HG03439 (cell line): ENCODE measurements around the gene TAL1.
"Not testable (repeated sequence)": the region's sequence is repeated elsewhere in the genome, so short reads cannot be mapped to it uniquely, and the experiment has no call there.

Source experiments
- ATAC-seq: cut with Tn5 transposase; IDR thresholded peaks from one replicate; pipeline ENCODE4 v1.9.1; 2021; ENCODE audit warnings: mild to moderate bottlenecking, moderate library complexity; ENCODE audit not compliant: unreplicated experiment

Gene TAL1

DNA sequence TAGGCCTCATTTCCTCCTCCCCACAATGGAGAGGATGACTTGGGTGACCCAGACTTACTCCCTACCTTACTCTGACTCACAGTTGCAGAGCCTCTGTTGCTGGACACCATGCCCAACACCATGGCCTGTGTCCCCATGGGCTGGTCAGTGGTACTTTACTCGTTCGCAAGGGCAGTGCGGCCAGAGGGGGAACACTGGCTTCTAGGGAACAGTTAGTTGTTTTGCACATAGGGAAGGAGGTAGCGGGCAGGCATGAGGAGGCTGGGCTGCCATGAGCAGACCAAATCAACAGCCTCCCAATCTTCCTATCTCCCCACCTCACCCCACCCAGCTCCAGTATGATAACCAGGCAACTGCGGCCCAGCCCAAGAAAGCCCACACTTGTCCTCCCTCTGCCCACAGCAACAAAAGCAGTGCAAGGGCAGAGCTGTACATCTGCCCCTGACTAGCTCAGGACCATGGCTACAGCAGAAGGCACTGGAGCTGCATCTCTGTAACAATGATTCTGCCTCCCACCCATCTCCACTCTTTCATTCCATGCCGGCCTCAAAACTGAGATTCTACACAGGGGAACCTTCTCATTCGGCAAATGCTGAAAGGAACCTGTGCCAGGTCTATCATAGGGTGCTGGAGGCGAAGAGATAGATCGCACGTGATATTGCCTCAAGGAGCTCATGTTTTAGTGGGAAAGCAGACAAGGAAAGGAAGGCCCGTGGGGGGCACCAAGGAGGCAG lies 18.6 kb downstream of the TAL1 start:
- no peak for ATAC-seq

DNA sequence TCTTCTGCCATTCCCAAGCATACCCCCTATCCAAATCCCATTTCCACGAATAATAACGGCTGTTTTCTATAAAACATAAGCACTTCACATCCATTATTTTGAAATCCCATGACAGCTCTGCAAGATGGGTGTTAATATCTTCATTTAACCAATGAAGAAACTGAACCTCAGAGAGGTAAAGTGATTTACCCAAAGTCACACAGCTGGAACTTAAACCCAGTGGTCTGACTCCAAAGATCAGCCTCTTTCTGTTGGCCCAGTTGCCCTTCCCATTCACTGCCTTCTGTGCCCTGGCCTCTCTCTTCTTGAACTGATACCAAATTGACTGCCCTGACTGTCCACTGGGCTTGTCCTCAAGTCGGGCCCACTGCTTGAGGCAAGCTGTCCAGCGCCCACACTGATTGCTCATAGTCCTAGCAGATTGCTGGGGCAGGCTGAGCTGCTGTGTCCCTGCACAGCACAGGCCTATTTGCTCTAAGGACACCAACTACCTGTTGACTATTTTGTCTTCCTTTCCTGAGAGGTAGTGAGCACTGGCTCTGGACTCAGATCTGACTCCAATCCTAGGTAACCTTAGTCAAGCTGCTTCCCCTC lies 19.3 kb downstream of the TAL1 start:
- ATAC-seq = no peak

DNA sequence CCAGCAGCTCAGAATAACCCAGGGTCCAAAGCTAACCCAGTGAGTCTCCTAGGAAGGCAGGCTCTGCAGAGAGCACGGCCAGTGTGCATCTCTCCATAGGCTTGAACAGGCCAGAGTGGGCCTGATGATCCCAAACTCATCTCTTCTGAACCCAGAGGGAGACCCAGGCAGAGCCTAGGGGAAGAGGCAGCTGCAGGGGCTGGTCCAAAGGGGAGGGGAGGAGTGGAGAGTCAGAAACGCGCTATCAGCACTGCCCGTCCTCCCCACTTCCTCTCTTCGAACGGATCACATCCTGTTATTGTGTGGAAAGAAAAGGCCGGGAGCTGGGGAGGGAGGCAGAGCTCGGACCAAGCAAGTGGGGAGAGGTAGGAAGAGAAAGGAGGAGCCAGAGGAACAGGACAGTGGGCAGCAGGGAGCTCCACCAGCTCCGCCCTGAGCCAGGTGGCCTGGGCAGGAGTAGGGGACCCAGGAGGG lies 20.2 kb downstream of the TAL1 start:
- no peak for ATAC-seq

DNA sequence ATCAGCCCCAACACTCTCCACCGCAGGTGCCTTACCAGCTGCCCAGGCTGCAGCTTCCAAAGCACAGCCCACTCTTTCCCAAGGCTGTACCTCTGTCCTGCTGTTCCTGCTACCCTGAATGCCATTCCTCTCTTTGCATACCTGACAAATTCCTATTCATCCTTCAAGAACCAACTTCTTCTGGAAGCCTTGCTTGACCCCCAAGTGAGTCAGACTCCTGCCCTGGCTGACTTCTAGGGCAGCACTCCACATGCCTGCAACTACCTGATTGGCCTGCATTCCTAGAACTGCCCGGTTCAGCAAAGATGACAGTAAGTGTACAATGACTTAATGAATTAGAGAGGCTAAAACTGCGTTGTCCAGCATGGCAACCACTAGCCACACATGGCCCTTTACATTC lies 21.4 kb downstream of the TAL1 start:
- no peak for ATAC-seq

DNA sequence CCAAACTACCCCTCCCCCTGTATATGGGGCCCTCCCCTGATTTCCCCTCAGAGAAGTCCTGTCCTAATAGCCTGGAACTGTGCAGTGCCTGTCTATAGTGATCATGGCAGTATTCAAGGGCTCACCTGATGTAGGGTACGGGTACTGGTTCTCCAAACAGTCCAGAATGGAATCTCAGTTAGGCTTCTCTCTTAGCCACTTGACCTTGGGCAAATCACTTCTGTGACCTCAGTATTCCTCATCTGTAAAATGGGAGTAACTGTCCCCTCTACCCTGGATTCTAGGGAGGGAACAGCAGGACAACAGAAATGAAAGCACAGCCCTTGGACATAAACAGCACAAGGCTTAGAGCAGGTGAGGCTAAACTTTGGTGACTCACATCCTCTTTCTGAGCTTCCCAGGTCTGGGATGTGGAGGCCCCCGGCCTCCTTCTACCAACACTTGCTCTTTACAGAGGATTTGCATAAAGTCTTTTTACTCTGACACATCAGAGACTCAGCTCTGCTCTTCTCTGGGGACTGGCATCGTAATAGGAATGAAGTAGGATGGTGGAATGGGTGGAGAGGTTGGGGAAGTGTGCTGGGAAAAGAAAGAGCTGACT lies 22.2 kb downstream of the TAL1 start:
- no peak for ATAC-seq

DNA sequence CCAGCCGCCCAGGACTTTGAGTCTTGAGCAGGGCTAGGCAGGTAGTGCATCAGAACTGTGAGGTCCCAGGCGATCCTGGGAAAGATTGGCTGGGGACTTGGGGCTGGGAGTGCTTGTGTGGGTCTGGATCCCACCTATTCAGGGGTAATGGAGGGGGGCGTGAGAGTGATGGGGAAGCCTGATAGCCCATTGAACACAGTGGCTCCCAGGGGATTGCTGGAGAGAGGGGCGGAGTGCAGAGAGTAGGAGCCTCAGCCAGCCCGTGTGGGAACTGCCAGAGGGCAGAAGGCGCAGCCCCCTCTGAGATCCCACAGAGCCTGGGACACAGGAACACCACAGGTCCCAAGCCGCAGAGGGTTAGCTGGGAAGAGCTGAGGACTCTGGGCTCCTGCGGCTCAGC lies 22.9 kb downstream of the TAL1 start:
- ATAC-seq = no peak

DNA sequence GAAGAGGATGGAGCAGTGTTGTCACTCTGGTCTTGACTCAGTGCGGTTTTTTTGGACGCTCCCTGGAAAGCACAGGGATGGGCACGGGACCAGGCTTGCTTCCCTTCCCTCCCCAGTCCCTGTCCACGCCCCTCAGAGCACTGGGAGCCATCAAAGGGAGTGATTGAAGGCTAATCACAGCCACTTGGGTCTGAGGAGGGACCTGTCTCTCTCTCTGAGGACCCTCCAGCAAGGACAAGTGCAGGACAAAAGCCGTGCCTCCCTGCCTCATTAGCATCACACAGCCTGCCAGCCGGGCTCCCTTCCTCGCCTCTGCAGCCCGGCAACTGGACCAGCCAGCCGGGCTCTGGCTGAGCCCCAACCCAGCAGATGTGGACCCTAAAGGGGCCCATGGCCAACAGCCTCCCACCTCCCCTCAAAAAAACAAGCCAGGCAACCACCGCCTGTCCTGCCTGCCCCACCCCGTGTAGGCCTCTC lies 23.6 kb downstream of the TAL1 start:
- no peak for ATAC-seq

DNA sequence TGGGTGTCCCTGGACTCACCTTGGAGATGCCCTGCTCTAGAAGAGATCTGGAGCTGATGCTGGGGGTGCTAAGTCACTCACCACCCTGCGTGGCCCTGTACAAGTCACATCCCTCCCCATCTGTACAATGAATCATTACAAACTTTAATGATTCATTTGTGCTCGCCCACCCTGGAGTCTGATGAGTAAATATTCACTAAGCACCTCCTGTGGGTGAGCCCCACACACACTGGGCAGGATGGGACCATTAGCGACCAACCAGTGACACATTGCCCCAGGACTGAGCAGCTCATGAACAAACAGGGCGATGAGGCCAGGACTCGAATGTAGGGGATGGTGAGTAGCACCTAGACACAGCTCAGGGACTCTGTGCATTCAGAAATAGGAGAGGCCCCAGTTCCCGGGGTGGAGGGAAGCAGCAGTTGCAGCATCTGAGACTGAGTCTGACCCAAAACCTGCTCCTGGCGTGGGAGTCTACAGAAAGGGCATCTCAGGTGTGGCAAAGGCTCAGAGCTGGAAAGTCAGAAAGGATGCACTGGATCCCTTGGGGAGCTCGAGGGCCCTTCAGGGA lies 24.1 kb downstream of the TAL1 start:
- no peak for ATAC-seq

DNA sequence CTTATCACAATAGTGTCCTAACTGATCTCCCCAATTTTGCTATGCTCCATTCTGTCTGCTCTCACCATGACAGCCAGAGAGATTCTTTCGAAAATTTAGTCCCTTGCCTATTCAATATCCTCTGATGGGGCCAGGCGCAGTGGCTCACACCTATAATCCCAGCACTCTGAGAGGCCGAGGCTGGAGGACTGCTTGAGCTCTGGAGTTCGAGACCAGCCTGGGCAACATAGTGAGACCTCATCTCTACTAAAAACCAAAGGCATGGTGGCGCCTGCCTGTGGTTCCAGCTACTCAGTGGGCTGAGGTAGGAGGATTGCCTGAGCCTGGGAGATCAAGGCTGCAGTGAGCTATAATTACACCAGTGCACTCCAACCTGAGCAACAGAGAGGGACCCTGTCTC lies 26.1 kb downstream of the TAL1 start:
- ATAC-seq = no peak

DNA sequence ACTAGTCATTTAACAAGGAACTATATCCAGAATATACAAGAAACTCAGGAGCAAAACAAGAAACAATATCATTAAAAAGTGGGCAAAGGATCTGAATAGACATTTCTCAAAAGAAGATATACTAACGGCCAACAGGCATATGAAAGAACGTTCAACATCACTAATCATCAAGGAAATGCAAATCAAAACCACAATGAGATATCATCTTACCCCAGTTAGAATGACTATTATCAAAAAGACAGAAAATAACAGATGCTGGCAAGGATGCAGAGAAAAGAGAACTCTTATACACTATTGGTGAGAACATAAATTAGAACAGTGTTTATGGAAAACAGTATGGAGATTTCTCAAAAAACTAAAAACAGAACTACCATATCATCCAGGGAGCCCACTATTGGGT lies 28.5 kb downstream of the TAL1 start:
- ATAC-seq = not testable (repeated sequence)

DNA sequence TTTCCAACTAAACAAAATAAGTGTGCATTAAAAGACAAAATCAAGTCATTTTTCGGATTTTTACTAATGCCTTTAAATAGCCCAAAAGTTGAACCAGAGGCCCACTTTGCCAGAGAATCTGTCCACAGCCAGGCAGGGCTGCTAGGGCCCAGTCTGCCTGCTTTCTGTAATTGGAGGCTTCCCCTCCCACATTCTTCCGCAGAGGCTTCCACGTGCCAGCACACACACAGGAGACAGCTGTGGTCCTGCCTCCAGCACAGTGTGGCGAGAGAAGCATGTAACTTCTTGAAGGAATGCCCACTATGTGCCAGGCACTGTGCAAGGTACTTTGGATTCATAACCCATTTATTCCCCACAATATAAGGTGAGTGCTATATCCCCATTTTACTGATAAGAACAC lies 30.8 kb downstream of the TAL1 start:
- no peak for ATAC-seq

DNA sequence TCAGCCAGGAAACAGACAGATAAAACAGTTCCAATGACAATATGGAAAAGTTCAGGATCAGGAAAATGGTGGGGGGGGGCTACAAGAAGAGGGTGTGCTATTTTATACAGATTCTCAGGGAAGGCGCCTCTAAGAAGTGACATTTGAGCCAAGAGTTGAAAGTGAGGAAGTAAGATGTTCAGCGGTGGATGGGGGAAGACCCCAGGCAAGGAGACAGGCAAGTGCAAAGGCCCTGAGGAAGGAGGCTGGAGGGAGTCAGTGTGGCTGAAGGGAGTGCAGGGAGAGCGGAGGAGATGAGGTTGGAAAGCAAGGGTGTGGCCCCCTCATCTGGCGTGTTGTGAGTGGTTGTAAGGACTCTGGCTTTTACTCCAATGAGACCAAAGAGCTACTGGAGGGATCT lies 33.8 kb downstream of the TAL1 start:
- no peak for ATAC-seq

DNA sequence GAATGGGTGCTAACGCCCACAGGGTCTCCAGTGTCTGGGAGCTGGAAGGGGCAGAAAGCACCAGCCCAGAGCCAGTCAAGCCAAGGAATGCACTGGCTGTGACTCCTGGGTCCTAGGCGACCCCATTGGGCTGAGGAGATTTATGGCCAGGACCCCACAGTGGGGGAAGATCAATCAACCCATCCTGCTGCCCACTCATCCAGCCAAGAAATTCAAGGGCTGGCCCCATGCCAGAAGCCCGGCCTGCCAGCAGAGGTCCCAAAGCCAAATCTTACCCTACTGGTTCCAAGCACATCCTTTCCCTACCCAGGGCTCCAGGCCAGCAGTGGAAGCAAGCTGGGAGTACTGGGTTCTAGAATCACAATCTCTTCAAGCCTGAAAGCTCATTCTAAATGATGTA lies 35.4 kb downstream of the TAL1 start:
- no peak for ATAC-seq

DNA sequence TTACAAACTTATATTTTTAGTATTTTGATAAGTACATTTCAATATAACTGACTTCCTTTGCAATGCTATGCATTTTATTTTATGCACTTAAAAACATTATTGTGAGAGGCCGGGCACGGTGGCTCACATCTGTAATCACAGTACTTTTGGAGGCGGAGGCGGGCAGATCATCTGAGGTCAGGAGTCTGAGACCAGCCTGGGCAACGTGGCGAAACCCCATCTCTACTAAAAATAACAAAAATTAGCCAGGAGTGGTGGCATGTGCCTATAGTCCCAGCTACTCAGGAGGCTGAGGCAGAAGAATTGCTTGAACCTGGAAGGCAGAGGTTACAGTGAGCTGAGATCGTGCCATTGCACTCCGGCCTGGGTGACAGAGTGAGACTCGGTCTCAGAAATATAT lies 36.0 kb downstream of the TAL1 start:
- ATAC-seq = not testable (repeated sequence)

DNA sequence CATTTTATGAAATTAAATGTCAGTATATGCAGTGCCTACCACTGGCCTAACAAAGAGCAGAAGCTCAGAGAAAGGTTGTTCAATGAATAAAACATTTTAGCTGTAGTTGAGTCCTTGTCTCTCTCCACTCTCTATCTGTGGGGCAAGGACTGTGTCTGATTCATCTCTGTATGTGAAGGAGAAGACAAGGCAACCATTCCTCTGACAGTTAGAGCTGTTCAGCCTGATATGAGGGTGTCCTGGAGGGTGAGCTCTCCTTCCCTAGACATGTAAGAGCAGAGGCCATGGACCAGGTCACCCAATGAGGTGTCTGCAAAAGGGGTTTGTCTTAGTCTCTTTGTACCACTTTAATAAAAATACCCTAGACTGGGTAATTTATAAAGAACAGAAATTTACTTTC lies 37.7 kb downstream of the TAL1 start:
- ATAC-seq = no peak

DNA sequence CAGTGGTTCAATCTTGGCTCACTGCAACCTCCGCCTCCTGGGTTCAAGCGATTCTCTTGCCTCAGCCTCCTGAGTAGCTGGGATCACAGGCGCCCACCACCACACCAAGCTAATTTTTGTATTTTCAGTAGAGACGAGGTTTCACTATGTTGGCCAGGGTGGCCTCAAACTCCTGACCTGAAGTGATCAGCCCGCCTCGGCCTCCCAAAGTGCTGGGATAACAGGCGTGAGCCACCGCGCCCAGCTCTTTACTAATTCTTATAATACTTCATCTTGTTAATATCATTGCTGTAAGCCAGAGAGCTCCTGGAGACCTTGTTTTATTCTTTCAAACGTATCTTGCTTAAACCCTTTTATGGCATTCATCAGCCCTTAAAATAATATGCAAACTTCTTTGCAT lies 38.5 kb downstream of the TAL1 start:
- not testable (repeated sequence) for ATAC-seq

DNA sequence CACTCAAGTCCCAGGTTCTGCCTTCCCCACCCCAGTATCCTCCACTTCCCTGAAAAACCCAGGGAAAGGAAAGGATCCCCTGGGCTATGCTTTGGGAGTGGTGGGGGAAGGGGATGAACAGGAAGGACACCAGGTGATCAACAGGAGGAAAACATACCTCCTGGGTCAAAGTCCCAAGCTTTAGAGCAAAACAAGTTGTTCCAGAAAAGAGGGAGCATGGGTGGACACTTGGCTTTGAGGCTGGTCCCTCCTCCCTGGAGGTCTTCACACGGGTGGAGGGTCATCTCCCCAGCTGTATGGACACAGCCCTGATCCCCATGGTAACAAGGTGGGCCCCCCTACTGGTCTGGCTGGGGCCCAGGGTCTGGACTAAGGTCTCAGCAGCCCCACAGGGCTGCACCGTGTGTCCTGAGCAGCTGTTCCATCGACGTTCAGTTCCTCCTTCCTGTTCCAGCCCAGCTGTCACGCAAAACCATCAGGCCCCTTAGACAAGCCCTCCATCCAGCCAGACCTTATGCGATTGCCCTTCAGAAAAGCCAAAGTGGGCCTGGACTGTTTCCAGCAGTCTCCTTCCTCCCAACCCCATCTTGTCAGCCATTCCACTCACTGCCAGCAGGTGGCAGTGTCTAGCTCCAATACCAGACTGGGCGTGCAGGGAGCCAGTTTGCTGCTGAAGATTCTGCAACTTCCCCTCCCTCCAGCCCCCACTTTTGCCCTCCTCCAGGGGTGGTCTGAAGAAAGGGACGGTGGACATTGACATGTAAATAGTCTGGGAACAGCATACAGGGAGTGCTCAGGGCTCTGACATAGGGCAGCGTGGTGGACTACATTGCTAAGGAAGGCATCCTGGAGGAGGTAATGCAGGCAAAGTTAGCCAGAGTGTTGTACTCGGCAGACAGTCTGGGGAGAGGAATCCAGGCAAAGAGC lies 39.3 kb downstream of the TAL1 start:
- ATAC-seq = no peak

DNA sequence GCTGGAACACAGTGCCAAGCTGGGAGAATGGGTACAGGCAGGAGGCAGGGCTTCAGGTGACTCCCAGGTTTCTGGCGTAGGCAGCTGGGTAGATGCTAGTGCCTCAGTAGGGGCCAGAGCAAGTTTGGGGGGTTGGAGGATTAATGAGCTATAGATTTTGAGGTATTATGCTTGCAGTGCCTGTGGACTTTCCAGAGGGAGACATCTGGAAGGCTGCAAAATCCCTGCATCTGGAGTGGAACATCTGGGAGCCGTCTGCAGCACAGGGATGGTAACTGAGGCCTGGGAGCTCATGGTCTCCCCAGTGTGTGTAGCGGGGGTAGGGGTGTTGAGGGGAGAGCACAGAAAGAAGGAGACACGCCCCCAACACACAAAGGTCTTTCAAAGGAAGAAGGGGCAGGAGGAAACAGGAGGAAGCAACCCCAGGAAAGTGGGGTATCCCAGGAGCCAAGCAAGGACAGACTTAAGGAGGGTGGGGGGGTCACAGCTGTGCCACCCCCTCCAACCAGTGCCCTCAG lies 40.0 kb downstream of the TAL1 start:
- ATAC-seq = no peak

DNA sequence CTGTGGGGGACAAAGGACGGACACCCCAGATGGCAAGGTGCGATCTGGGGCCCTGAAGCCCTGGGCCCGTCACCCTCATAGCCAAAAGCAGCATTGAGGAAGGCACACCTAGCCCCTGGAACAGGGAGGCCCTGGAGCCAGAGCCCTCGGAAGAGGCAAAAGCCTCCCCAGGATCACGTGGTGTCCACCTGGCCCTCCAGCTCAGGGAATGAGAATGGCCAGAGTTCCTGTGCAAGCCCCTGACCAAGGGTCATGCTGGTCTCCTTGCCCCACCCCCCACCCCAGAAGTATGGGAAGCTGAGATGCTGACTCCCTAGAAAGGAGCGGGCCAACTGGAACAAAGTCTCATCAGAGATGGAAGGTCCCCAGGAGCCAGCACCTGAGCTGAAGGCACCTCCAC lies 41.2 kb downstream of the TAL1 start:
- no peak for ATAC-seq

DNA sequence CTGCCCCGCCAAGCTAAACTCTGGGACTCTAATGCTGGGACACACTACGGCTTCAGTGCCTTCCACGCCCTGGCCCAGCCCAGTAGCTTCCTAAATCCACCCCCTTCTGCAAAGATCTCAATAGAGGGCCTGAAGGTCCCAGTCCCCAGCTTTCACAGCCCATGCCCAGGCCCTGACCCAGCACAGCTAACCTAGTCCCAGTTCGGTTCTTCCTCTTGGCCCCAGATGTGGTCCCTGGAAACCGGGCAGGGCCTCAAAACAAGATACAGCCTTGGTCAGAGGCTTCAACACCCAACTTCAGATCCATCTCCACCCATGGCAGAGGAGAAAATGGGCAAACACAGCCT lies 41.5 kb downstream of the TAL1 start:
- no peak for ATAC-seq
